COLO829 (cell line): ENCODE results near the gene GLIS1.

Experiments
- DNase-seq: peaks from one replicate; pipeline ENCODE4 v3.0.0; 2012; ENCODE audit warnings: low spot score

GLIS1 gene

DNA sequence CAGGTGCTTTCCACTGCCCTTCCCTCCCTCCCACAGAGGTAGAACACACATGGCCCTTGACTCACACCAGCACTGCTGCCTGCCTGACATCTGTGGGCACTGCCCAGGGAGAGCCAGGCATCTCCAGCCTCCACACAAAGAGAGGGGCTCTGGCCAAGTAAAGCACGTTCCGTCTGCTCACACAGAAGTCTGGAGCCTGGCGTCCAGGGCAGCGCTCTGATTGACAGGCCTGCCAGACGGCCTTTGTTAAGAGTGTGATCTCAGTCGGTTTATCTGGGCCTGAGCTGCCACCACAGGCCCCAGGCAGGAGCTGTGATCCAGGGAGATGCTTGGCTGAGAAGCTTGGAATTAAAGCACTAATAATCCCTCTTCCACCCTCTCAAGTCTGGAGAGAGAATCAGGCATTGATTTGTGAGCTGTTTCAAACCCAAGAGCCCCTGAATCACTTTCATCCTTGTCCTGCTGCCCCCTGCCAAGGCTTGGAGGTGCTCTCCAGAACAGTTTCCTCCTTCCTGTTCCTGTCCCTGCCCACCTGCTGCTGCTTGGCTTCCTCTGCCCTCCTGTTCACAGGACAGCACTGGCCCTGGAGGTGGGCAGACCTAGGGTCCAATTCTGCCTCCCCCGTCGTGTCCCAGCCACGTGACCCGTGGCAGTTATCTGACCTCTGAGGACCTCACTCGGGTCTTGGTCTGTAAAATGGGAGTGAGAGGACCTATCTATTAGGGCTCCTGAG, 276.0 kb downstream of the GLIS1 start:
- no peak for DNase-seq

GRCh38 chr1:53462193-53462592, 276.8 kb downstream of the GLIS1 start:
- no peak for DNase-seq

DNA sequence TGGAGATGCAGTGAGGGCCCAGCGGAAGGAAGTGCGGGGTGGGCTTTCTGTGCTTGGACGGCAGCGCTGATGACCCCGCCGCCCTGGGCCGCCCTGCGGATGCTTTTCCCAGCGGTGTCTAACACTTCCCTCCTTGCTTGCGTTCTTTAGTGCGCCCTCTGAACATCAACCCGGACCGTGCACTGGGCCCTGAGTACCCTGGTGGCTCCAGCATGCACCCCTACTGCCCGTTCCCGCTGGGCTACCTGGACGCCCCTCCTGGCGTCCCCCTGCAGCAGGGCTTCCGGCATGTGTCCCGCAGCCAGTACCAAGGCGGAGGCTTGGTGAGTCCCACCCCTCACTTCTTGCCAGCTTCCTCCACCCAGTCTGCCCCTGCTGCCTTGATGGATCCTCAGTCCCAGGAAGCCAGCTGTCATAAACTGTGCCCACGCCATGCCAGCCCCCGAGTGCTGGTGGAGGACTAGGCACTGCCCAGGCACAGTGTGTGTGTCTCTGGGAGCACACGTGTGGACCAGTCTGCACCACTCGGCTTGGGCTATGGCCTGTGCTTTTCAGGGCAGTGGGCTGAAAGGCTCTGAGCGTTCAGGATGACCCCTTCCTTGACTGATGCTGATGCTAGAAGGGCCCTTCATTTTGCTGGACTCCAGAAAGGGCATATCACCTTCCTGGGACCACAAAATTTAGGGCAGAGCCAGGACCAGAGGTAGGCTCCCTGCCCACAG, 277.5 kb downstream of the GLIS1 start:
- no peak for DNase-seq

DNA sequence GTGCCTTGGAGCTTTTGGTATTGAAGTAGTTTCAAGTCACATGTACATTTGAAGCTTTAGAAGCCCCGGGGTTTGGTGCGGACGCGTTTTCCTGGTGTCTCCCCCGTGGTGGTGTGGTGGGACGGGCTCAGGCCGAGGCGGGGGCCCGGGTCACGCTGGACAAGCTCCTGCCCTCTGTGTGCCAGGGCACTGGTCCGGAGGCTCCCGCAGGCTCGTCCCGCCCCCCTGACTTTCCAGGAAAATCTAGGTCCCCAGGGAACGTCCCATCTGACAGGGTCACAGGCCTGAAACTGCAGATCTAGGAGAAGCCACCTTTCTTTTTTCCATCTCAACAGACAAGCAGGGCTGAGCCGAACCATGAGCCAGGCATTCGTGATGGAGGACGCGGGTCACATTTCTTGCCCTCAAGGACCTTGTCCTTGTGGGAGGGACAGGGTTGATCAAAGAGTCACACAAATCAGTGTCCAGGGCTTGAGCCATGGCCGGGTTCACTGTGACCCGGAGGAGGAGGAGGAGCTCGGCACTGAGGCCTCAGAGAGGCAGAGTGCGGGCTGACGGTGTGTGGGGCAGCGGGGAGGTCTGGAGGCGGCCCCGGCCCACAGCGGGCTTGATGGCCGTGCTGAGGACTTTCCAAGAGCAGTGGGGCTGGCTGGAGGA, 278.2 kb downstream of the GLIS1 start:
- DNase-seq: no peak

DNA sequence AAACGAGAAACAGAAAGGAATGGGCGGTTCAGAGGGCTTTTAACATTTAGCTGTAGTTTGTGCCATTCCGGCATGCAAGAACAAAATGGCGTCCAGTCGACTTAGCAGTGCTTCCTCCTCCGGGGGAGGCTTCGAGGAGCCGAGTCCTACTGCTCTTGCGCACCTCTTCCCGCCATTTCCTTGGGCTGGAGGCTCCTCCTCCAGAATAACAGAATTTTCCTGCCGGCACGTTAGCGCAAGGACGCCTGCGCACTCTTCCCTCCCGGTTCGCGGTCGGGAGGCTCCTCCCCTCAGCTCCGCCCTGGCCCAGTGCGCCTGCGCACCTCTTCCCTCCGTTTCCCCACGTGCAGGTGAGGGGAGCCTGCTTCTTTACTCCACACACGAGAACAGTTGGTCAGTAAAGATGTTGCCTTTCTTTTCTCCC, 278.7 kb downstream of the GLIS1 start:
- no peak for DNase-seq

DNA sequence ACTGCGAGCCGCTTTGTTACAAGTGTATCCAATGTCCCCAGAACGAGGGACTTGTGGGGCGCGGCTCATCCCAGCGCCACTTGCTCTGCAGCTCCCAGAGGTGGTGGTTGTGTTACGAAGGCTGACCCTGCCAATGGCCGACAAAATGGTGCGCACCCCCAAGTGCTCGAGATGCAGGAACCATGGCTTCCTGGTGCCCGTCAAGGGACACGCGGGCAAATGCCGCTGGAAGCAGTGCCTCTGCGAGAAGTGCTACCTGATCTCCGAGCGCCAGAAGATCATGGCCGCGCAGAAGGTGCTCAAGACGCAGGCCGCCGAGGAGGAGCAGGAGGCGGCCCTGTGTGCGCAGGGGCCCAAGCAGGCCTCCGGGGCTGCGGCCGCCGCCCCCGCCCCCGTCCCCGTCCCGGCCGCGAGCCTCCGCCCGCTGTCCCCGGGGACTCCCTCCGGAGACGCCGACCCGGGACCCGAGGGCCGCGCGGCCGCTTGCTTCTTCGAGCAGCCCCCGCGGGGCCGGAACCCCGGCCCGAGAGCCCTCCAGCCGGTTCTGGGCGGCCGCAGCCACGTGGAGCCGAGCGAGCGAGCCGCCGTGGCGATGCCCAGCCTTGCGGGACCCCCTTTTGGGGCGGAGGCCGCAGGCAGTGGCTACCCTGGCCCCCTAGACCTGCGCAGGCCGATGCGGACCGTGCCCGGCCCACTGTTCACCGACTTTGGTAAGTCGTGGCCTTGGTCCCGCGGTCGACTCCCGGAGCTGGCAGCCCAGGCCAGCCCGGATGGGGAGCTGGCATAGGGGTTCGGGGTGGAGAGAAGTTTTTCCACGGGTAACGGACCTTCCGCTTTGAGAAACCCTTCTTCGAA, 279.4 kb downstream of the GLIS1 start, which contains the start of gene DMRTB1:
Gene DMRTB1 (plus strand): TSS at position 79 of the 855 bp plus-strand sequence. CDS start 55 bp downstream, at position 134.
- DNase-seq: no peak

GRCh38 chr1:53458634-53459033, 280.3 kb downstream of the GLIS1 start:
- no peak for DNase-seq
